NCI-H1092 treated with DMSO at 0.1 percent for 48 hours (cell line): ENCODE results near the gene ELFN2.
A peak's percentile ranks its signal among the peaks of the same experiment; 100 is the strongest.
"Not testable (repeated sequence)": the region's sequence is repeated elsewhere in the genome, so short reads cannot be mapped to it uniquely, and the experiment has no call there.

Experiments used
- DNase-seq: peaks from one replicate; lab custom pipeline; 2025; lab: John Stamatoyannopoulos, UW

The ELFN2 gene

DNA sequence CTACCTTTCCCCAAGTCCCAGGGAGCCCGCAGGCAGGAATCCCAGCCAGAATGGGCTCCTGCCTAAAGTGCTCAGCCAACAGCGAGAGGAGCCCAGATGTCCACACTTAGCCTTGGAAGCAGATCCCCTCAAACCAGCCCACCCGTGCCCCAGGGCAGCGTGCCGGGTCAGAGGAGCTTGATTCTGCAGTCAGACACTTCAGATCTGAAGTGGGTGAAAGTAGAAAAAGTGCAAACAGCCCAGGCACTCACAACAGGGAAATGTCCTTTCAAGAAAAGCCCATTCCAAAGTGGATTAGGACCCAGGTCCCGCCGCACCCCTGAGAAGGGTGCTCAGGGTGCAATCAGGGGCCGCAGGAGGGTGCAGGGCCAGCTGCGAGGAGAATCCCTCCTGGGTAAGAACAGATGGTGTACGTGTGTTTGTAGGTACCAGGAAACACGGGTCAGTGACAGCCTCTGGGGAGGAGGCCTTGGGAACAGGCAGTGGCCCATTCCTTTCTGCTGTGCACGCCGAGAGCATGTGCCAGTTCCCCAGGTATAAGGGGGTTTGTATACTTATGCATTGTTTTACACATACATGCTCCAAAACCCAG, 17.7 kb downstream of the ELFN2 start:
- DNase-seq, result peak; percentile 16

DNA sequence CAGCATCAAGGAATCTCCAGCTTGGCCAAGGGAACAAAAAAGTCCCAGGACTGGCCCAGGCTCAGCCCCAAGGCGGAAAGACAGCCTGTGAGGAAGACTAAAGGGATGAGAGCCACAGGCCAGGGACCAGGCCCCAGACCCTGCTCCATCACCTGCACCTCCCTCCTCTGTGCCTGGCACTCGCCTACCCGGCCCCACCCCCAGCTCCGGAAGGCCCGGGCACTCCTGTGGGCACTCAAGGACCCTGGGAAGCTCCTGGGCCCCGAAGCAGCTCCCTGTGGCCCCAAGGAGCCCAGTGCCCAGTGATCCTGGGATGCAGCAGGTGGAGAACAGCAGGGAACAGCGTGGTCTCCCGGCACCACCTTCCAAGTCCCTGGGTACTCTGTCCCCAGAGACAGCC, 18.2 kb downstream of the ELFN2 start:
- DNase-seq, result no peak

DNA sequence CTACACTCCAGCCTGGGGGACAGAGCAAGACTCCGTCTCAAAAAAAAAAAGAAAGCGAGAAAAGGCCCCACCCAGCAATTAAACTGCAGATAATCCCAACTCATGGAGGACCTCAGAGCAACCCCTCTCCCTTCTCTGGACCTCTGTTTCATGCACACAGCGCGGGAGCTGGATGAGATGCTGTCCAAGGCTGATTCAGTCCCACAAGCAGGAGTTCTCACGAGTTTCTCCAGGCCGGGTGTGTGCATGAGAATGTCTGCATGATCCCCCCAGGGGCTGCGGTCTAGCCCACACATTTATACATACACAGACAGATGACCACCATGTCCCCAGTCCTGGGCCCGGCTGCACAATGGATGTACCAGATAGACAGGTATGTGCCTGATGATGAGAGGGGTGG, 19.4 kb downstream of the ELFN2 start:
- no peak for DNase-seq

DNA sequence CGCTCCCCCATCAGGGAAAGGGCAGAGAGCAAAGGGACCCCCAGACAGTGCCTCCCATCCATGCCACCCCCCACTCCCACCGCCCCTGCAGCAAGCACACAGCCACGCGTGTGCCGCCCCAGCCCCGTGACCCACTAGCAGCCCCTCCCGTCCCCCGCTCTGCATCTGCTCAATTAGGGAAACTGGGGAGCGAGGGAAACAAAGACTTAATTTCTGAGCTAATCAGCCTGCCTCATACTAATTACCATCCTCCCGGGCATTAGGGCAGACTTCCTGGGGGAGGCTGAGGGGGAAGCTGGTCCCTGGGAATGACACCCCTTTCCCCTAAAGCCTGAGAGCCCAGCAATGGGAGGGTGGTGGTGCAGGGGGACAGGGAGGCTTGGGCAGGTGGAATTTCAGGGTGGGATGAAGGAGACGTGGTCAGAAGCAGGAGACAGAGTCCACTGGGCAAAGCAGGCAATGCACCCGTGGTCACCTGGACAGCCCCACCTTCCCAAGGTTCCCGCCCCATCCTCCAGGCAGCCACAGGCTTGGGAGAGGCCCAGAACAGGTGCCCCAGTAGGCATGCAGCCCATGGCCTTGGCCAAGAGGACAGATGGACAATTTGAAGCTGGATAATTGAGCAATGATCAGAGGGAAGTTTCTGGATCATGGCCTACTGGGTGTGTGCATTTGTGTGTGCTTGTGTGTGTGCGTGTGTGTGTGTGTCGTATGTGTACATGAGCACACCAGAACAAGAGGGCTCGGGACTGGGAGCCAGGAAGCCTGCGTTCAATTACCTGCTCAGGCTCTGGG, 20.6 kb downstream of the ELFN2 start:
- no peak for DNase-seq

DNA sequence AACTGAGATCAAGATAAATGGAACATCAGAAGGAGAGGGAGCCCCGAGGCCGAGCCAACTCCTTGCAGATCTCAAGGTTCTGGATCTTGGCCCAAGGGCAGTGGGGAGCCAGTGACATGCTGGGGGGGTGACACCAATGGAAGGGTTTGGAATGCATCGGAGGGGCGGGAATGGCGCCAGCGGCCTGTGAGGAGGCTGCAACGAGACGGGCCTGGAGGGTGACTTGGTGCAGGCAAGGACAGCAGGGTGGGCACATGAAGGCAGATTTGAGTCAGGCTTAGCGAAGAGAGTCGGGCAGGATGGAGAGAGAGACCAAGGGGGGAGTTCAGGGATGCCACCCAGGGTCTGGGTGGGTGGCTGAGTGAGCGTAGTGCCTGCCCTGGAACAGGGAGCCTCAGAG, 23.2 kb downstream of the ELFN2 start:
- no peak for DNase-seq

DNA sequence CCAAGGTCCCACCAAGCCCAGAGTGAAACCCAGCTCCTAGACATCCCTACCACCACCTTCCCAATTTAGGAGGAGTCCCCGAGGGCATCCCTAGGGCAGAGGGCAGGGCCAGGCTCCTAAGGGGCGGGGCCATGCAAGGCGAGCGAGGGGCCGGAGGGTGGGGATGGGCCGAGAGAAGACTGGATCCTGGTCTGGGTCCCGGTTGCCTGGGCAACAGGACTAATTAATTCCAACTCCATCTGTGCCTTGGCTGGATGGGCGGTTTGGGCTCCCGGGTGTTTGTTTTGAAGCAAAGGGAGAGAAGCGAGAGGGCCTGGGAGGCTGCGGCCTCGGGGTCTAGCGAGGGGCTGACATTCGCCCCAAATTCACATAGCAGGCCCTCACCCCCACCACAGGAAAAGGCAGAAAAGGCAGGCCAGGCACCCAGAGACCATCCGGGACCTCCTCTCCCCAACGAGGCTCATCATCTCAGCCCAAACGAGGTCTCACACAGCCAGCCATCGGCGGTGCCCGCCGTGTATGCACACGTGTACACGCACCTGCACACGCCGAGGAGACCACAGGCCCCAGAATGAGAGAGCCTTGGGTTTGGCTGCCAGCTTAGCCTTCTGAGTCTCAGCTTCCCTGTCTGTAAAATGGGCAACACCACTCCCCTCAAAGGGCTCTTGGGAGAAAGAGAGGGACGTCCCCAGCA, 23.9 kb downstream of the ELFN2 start:
- DNase-seq, result peak; percentile 20

DNA sequence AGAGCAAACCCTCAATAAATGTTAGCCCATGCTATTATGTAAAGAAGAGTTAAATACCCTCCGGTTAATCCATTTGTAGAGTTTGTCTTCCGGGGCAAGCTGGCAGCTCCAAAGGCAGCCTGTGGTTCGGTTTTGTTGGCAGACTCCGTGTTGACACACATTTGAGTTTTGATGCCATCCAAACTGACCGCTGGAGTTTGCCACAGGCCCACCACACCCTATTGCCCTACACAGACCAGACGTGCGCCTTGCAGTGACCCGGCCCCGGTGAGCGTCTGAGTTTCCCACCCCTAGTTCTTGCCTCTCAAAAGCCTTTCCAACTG, 25.1 kb downstream of the ELFN2 start:
- no peak for DNase-seq

DNA sequence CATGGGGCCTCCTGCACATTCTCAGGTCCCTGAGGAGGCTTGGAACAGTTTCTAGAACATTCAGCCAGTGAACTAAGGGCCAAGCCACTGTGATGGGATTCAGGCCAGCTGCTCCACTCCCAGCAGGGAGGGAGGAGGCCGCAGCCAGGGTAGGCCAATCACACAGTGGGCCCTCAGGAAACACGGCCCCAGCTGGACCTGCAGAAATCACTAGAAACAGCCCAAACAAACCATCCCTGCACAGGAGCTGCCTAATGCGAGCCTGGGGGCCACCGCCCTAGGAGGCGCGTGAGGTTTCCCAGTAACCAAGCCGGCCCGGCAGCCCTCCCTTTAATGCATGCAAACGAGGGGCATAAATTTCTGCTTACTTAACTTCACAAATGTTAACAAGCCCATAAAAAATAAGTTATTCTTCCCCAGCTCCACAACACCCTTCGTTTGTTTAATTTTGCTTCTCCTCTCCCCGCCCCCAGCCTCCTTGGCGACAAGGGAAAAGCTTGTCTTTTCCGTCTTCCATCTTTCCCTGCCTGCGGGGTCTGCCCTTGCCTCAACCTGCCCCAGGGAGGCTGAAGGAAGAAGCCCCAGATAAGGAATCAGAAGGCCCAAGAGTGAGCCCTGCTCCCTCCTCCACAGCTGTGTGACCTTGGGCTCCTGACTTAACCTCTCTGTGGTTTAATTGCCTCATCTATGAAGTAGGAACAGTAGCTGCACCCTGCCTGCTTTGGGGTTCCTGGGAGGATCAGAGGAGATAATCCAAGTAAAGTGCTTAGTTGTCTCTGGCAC, 25.7 kb downstream of the ELFN2 start:
- no peak for DNase-seq

DNA sequence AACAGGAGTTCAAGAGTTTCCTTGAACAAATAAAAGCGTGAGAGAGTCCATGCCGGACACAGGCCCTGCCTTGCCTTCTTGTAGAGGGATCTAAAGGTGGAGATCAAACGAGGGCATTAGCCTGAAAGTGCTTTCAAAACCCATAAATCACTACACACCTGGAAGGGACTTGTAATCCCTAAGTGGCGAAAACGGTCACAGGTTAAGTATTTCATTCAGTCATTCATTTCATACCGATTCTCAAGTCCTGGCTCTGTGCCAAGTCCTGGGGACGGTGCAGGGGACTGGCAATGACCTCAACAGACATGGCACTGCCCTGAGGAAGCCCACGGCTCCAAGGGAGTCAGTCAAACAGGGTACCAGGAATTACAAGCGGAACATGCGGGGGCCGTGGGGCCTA, 26.6 kb downstream of the ELFN2 start:
- DNase-seq, result no peak

DNA sequence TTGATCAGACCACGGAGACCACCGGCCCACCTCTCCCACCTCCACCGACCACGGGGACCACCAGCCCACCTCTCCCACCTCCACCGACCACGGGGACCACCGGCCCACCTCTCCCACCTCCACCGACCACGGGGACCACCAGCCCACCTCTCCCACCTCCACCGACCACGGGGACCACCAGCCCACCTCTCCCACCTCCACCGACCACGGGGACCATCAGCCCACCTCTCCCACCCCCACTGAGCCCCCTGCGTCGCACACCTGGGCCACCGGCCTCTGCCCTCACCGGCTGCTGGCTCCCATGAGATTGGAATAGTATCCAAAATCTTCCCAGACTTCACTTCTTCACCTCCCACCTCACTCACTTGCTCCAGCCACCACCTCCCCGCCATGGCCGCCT, 27.8 kb downstream of the ELFN2 start:
- not testable (repeated sequence) for DNase-seq

DNA sequence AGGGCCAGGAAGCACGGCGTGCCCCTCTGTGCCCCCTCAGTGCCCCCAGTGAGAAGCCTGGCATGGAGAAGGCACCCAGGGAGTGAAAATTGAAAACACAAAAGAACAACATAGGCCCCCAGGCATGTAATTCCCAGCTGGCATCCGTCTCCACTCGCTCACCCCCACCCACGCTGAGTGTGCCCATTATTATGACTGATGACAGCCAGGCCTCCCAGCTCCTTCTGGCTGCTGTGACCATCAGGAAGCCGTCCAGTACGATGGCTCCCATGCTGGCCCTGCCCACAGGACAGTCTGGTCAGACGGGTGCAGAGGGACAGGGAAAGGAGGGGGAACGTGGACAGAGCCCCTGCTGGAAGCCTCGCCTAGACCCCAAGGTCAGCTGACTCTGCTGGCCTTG, 30.1 kb downstream of the ELFN2 start:
- no peak for DNase-seq

DNA sequence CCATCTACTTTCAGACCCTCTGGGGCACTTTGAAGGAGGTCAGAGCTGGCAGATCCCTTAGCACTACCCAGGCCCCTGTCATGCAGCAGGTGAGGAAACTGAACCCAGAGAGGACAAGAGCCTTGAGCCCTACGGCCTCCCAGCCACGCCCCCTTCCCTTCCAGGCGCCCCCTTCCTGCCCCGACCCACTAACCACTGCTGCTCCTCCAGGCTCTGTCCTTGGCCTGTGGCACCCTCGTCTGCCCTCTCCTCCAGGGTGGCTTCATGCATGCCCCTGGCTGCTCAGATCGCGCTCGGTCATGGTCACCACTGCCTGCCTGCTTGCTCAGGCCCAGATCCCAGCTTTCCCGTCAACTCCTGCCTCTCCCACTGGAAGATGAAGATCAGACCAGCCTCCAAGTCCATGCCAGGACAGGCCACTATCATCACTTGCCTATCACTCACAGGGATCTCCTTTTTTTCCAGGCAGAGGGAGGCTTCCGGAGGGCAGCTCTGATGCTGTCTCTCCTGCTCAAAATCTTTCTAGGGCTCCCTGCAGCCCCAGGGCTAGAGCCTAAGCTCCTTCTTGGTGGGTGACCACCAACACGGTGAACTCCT, 30.7 kb downstream of the ELFN2 start:
- DNase-seq, result no peak

DNA sequence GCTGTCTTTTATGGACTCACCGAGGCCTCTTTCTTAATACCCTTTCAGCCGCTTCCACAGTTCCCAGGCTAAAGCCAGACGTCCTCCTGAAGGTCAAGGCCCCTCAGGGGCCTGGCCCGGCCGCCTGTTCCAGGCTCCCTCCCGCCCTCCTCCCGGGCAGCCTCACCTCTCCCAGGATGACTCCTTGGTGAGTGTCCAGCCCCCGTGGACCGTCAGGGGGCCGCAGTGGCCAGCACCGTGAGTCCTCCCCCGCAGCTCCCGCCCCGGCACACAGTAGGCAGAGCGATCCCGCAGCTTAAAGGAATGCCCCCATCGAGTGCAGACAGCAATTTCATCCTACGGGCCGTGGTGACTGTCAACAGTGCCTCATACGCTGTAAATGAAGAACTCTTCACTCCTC, 32.9 kb downstream of the ELFN2 start:
- DNase-seq, result no peak

DNA sequence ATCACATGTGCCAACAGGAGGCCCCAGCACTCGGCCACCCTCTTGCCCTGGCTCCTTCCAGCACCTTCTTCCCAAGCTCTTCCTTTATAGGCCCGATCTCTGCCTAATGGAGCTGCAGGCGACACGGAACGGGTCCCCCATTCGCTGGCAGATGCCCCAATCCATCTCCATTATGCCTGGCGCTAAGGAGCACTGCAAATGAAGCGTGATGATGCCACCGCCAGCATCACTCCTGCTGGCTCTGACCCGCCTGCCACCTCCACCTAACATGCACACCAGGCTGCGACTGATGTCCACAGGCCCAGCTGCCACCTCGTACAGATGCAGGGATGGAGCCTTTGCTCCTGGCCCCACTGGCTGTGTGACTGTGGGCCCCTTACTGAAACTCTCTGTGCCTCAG, 33.5 kb downstream of the ELFN2 start:
- DNase-seq, result no peak

DNA sequence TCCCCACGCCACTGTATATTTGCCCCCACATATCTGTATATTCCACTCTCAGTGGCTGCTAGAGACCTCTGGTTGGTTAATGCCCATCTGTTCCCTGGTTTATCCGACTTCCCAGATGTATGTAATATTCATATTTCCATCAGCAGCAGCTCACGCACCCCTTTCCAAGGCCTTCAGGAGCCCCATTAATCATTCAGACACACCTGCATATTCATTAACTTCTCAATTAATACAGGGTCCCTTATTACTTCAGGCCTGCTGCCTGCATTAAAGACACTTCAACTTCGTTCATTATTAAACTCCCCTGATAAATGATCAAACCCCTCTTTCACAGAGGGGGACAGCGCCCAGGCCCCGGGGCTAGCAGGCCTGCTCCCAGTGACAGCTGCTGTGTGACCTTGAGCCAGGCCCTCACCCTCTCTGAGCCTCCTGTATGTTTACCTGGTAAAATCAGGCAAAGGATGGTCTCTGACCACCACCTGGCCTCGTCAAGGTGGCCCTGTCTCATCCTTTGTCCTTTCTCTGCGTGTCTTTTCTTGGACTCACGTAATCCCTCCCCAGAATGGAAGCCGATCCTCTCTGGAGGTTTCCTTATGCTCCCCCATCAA, 34.5 kb downstream of the ELFN2 start:
- DNase-seq, result no peak

DNA sequence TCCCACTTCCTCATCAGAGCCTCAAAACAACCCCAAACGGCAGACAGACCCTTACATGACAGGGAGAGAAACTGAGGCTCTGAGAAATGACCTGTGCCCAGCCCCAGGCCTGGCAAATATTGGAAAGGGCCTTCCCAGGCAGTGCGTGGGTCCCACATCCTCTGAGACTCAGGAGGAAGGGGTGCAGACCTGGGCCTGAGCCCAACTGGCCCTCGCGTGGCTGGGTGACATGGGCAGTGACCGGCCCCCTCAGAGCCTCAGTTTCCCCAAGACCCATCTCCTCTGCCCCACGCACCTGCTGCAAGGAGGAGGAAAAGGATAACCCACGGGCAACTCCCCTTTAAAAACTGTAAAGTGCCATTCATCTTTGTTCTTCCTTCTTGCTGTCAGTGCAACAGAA, 35.6 kb downstream of the ELFN2 start:
- no peak for DNase-seq

DNA sequence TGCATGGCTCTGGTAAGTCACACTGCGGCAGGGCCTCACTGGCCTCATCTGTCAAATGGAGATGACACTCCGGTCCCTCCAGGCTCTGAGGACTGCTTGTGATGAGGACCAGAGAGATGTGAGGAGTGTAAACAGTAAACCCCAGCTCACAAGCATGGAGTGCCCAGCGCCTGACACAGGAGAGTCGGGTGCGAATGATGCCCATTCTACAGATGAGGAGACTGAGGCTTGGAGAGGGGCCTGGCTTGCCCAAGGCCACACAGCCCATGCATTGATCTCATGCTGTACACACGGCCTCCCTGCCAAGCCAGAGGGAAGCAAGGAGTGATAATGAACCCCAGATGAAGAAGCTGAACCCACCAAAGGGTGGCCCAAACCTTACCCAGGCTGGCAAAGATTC, 37.2 kb downstream of the ELFN2 start:
- DNase-seq, result no peak

DNA sequence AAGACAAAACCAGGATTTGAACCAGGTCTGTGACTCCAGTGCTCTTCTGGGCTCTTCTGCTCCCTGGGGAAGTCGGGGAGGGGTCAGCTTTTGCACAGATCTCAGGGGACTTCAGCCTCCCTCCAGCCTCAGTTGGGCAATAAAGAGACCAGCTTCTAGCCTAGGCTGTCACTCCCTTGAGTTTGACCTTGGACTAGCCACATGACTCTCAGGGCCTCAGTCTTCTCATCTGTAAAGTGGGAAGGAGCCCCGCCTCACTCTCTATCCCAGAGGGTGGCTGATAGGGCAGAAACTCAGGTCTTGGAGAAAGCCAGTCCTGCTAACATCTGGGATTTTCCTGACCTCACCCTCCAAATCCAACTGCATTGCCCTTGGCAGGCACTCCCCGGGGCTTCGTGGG, 38.7 kb downstream of the ELFN2 start:
- DNase-seq, result no peak

DNA sequence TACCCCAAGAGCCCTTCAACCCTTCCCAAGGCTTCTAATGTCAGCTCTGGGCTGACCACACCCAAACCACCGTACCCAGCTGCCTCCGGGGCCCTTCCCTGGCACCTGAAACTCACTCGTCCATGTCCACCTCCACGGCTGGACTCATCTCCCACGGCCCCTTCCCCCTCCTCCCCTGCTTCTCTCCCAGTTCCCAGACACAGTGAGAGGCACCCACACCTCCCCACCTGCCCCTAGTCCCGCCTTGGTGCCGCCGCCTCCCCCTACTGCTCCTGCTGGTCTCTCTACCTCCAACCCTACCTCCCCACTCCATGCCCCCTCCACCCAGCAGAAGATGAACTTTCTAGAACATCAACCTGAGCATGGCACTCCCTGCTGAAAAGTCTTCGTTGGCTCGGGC, 39.5 kb downstream of the ELFN2 start:
- DNase-seq, result no peak

DNA sequence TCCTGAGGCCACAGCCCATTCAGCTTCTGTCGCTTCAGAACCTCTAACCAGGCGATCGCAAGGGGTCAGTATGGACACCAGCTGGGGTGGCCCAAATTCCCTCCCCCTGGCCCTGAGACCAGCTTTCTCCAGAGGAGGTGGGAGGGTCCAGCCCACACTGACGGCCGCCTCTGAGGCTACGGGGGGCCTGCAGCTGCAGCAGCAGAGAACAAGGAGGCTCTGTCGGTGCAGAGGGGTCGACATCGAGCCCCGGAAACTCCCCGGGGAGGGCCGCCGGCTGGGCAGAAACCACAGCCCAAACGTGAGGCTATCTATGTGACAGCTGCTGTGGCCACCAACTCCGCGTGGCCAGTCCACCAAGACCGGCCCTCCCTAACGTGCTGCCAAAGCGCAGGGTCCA, 40.8 kb downstream of the ELFN2 start:
- DNase-seq, result no peak

DNA sequence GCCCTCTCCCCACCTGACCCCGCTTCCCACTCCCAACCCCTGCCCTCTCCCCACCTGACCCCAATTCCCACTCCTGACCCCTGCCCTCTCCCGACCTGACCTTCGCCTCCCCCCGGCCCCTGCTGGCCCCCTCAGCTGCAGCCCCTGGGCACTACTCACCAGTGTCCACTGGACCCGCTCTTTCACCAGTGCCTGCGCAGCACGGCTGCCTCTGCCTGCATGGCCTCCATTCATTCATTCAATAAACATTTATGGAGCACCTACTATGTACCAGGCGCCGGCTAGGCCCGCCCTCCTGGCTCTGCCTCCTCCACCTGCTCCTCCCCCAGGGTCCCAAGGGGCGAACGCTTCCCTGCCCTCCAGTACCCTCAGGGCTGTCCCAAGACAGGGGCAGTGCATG, 42.6 kb downstream of the ELFN2 start:
- DNase-seq, result no peak

DNA sequence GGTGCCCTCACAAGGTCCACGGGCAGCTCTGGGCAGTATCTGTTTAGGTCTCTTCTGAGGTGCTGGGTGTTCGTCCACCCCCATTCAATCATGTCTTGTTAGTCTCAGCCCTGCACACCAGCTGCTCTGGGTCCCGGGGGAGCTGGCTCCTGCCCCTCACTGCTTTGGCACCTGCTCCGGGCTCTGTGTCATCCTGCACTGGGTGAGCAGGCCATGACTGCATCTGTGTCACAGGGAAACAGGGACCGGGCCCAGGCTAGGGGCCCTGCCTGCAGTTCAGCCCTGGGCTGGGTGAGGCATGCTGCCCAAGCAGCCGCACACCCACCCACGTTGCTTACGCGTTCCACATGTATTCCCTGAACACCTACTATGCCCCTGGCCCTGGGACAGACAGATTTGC, 43.9 kb downstream of the ELFN2 start:
- peak; percentile 68 for DNase-seq
